LHCN-M2 (cell line): ENCODE results near the gene CHIC2. TPM values are rescaled to one million over a fixed set of nuclear protein-coding genes. Genes with fewer than 3 reads are reported as not detected.

ENCODE experiments used
- total RNA-seq: library from RNA; depleted of rRNA; stranded (reverse); fragments of >200 nt; gene quantifications from 2 replicates; pipeline ENCODE4 v1.2.3, GENCODE V29; 2014; rRNA removed

The CHIC2 gene
- total RNA-seq, 1 experiment from 2014 or later: 29.6 TPM

Other genes starting within 250 kb of the CHIC2 start
- gene GSX2, start 35.6 kb upstream of the CHIC2 start, total RNA-seq: not detected in 2 replicates
- gene PDGFRA, start 164.7 kb upstream of the CHIC2 start, total RNA-seq: 0.98 and 2.1 TPM in 2 replicates